G401 (cell line): Measurements from ENCODE around the gene GRK2. TPM values are rescaled to one million over a fixed set of nuclear protein-coding genes. Genes with fewer than 3 reads are reported as not detected.

ENCODE experiments used
- DNase-seq: peaks from one replicate; pipeline ENCODE4 v3.0.0-alpha.2; 2015; ENCODE audit warnings: low spot score
- in situ Hi-C: cut with HindIII; loops from 2 replicates; pipeline ENCODE4 v1.10.0; 2016; ENCODE audit warnings: low sequenced_read_pairs, mixed read lengths
- total RNA-seq: library from RNA; depleted of rRNA; stranded (reverse); fragments of >200 nt; shearing (Covaris generic); gene quantifications from 2 replicates; pipeline ENCODE4 v1.2.3, GENCODE V29; 2014

The GRK2 gene
- total RNA-seq, 1 experiment from 2014 or later, result 48.8 TPM

DNA sequence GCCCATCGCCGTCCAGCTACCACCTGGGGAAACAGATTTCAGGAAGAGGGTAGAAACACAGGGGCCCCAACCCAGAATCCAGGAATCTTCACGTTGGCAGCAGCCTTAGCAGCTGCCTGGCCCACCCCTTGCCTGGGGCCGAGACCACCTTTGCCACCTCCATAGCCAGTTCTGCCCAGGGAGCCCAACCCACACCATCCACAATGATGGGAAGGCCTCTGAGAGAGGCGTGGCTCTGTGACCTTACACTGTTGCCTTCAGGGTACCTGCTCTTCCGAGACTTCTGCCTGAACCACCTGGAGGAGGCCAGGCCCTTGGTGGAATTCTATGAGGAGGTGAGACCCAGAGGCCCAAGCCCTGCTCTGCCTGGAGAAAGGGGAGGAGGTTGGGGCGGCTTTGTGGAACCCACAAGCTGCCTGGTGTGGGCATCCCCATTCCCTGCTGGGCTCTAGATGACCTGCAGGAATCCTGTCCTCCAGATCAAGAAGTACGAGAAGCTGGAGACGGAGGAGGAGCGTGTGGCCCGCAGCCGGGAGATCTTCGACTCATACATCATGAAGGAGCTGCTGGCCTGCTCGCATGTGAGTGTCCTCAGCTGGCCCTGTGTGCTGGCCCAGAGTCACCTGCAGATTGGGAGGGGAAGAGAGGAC lies 12.8 kb downstream of the GRK2 start:
- in situ Hi-C loops, result no loop called here
- no peak for DNase-seq

DNA sequence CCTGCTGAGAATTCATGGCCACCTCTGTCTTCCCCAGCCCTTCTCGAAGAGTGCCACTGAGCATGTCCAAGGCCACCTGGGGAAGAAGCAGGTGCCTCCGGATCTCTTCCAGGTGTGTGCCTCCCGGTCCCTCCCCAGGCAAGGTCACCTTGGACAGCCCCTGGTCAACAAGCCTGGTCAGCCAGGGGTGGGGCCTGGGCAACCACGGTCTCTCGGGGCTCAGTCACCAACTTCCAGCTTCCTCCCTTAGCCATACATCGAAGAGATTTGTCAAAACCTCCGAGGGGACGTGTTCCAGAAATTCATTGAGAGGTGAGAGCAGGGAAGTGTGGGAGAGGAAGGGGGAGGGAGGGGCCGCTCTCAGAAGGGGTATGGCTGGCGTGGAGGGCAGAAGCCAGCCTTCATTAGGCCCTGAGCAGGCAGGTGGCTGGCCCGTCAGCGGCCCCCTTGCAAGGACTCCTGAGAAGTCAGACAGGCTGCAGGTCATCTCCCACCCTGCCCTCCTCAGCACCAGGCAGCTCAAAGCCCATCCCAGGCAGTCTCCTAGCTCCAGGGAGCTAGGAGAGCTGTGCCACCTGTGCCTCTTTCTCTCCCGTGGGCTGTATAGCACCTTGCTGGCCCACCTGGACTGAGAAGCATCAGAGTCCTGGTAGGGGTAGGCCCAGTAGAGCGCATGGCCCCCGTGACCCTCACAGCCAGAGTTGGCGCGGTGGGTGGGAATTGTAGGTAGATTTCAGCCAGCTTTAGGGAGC lies 13.5 kb downstream of the GRK2 start:
- in situ Hi-C loops, result no loop called here
- no peak for DNase-seq

DNA sequence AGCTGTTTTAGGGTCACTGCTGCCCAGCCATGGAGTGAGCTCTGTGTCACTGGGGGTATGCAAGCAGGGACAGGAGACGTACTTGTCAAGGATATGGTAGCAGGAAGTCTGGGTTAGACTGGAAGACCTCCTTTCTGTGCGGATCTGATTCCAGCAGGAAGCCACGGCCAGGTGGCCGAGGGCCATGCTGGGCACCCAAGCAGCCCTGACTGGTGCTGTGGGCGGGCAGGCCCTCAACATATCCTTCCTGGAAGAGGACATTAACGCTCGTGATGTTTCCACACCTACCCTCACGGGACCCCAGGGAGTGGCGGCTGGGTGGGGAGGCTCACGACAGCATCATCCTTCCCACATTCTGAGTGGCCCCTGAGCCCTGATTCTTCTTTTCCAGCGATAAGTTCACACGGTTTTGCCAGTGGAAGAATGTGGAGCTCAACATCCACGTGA lies 14.1 kb downstream of the GRK2 start:
- in situ Hi-C loops, result no loop called here
- DNase-seq, result no peak

DNA sequence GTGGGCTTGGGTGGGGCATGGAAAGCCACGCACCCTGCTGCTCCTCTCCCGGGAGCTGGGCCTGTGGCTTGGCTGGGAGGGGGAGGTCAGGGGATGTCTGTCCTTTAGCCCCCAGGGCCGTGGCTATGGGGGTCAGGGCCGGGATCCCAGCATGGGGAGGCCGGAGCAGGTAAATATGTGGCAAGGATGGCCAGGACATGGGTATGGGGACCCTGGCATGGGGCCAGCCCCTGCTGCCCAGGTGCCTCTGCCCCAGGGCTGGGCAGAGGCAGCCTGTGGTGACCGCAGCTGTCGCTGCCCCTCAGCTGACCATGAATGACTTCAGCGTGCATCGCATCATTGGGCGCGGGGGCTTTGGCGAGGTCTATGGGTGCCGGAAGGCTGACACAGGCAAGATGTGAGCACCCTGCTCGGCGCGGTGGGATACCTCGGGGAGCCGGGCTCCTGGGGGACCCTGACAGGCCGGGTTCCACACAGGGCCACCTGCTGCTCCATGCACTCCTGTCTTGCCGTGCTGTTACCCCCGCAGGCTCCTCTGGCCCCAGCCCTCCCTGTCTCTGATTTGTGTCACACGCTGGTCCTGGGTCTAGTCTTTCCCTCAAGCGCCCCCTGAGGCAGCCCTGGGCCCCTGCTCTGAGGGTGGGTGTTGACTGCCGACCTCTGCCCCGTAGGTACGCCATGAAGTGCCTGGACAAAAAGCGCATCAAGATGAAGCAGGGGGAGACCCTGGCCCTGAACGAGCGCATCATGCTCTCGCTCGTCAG lies 14.7 kb downstream of the GRK2 start:
- DNase-seq, result no peak
- in situ Hi-C loops, result no loop called here

DNA sequence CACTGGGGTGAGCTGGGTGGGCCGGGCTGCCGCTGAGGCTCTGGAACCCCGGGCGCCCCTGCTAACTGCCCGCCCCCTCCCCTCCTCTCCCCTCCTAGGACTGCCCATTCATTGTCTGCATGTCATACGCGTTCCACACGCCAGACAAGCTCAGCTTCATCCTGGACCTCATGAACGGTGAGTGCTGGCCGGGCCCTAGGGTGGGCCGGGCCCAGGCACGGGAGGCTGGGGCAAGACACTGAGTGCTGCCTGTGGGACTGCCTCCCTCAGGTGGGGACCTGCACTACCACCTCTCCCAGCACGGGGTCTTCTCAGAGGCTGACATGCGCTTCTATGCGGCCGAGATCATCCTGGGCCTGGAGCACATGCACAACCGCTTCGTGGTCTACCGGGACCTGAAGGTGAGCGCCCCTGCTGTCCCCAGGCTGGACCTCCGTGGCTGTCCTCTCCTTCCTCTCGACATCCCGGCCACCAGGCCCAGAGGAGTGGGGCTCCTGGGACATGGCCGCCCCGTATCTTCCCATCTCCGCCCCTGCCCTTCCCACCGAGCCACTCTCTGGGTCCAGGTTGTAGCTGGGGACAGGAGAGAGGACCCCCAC lies 15.4 kb downstream of the GRK2 start:
- no peak for DNase-seq
- in situ Hi-C loops, result no loop called here

DNA sequence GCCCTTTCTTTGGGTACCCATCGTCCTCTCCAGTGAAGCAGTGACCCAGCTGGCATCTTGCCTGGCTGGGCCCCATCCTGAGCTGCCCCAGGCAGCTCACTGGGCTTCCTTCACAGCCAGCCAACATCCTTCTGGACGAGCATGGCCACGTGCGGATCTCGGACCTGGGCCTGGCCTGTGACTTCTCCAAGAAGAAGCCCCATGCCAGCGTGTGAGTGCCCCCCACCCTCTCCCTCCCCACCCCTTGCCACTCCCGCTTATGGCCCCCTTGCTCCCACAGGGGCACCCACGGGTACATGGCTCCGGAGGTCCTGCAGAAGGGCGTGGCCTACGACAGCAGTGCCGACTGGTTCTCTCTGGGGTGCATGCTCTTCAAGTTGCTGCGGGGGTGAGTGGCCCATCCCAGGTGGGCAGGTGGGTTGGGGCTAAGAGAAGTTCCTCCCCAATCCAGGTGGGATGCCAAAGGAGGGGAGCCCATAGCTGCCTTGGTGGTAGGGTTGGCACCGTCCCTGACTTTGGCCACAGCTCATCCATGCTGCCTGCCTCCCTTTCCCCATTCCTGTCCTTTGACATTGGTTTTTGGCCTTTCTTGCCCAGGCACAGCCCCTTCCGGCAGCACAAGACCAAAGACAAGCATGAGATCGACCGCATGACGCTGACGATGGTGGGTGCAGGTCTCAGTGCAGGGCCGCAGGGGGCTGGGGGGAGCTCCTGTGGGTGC lies 16.0 kb downstream of the GRK2 start:
- DNase-seq, result no peak
- in situ Hi-C loops, result no loop called here

DNA sequence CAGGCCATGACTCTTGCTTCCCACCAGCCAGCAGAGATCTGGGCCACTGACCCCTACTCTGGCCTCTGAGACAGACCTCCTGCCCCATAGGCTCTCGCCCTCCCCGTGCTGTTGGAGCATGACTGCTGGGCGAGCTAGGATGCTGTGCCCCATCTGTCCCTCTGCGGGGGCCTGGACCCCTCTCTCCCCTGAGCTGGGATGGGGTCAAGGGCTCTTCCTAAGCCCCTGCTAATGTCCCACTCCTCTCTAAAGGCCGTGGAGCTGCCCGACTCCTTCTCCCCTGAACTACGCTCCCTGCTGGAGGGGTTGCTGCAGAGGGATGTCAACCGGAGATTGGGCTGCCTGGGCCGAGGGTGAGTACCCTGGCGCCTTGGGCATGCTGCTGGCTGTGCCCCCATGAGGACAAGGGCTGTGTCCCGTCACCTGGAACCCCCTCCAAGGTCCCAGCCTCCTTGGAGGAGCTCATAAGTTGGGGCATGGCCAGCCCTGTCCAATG lies 16.7 kb downstream of the GRK2 start:
- DNase-seq, result no peak
- in situ Hi-C loops, result no loop called here

DNA sequence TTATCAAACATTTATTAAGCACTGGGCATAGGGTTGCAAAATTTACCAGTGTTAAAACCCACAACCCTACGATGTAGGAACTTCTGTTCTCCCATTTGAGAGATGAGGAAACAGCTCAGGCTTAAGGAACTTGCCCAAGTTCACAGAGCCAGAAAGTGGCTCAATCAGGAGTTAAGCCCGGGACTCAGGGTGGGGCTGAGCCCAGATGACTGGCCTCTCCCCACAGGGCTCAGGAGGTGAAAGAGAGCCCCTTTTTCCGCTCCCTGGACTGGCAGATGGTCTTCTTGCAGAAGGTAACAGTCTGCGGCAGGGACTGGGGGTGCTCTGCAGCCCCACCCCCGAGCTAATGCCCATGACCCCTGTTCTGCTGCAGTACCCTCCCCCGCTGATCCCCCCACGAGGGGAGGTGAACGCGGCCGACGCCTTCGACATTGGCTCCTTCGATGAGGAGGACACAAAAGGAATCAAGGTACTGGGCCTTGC lies 17.2 kb downstream of the GRK2 start:
- in situ Hi-C loops, result no loop called here
- no peak for DNase-seq

DNA sequence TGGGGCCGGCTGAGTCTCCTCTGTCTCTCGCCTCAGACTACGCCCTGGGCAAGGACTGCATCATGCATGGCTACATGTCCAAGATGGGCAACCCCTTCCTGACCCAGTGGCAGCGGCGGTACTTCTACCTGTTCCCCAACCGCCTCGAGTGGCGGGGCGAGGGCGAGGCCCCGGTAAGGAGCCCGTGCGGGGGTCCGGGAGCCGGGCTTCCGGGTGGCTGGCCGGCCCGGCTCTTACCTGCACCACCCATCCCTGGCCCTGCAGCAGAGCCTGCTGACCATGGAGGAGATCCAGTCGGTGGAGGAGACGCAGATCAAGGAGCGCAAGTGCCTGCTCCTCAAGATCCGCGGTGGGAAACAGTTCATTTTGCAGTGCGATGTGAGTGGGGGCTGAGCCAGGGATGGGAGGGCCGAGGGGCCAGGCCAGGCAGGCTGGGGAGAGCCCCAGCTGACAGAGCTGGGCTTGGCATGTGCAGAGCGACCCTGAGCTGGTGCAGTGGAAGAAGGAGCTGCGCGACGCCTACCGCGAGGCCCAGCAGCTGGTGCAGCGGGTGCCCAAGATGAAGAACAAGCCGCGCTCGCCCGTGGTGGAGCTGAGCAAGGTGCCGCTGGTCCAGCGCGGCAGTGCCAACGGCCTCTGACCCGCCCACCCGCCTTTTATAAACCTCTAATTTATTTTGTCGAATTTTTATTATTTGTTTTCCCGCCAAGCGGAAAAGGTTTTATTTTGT lies 18.7 kb downstream of the GRK2 start:
- in situ Hi-C loops, result no loop called here
- no peak for DNase-seq

DNA sequence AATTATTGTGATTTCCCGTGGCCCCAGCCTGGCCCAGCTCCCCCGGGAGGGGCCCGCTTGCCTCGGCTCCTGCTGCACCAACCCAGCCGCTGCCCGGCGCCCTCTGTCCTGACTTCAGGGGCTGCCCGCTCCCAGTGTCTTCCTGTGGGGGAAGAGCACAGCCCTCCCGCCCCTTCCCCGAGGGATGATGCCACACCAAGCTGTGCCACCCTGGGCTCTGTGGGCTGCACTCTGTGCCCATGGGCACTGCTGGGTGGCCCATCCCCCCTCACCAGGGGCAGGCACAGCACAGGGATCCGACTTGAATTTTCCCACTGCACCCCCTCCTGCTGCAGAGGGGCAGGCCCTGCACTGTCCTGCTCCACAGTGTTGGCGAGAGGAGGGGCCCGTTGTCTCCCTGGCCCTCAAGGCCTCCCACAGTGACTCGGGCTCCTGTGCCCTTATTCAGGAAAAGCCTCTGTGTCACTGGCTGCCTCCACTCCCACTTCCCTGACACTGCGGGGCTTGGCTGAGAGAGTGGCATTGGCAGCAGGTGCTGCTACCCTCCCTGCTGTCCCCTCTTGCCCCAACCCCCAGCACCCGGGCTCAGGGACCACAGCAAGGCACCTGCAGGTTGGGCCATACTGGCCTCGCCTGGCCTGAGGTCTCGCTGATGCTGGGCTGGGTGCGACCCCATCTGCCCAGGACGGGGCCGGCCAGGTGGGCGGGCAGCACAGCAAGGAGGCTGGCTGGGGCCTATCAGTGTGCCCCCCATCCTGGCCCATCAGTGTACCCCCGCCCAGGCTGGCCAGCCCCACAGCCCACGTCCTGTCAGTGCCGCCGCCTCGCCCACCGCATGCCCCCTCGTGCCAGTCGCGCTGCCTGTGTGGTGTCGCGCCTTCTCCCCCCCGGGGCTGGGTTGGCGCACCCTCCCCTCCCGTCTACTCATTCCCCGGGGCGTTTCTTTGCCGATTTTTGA lies 19.5 kb downstream of the GRK2 start:
- in situ Hi-C loops, result no loop called here
- no peak for DNase-seq

DNA sequence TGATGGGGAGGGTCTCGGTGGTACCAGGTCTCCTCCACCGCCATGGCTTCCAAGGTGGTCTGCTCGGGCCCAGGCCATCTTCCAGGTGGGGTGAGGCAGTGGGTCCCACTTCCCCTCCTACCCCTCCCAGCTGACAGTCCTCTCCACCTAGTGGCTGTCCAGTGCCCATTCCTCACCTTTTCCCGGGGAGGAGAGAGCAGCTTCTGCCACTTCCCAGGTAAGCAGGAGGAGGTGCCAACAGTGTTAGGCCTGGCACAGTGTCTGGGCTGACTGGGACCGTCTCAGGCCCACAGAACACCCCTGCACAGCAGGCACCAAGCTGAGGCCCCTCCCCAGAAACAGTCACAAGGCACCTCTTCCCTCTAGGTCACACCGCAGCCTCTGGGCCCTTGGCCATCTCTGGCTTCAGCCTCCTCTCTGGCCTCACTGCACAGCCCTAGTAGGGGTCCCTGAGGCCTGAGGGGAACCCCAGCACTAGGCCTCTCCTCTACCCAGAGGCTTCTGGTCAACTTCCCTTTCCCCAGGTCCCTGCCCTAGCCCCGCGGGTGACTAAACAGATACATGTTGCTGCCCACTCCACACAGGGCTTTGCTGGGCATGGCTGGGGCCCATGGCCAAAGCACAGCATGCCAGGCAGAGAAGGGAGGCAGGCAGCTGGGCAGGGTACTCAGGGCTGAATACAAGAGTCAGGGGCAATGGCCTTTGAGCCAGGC lies 20.5 kb downstream of the GRK2 start:
- in situ Hi-C loops, result no loop called here
- no peak for DNase-seq

DNA sequence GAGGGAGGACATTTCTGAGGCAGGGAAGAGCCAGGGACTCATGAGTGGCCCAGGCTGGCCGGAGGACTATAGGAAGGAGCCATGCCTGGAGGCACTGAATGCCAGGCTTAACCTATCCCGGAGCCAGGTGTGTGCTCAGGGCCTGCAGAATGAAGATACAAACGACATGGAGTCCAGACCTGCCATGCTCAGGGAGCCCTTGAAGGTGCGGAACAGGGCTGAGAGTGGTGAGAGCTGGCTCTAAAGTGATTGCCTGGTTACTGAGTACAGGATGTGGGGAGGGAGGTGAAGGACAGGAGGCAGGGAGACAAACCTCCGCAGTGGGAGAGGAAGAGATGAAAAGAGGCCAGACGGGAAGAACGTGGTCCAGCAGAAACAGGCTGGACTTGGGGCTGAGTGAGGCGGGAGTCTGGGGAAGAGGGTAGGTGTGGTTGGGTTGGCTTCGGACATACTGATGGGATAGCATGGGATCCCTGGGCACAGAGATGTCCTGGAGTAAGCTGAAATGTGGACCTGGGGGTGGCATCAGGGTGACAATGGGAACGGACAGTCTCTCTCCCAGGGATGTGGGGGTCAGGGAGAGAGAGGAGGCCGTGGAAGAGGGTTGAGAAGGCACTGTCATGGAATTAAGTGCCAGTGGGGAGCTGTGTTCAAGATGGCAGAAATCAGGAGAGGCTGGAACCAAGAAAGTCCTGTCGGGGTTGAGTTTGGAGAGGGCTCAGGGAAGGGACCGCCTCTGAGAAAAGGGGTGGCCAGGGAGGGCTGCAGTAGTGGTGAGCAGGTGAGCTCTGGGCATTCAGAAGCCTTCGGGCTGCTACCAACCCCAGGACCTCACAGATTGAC lies 21.3 kb downstream of the GRK2 start:
- in situ Hi-C loops, result no loop called here

DNA sequence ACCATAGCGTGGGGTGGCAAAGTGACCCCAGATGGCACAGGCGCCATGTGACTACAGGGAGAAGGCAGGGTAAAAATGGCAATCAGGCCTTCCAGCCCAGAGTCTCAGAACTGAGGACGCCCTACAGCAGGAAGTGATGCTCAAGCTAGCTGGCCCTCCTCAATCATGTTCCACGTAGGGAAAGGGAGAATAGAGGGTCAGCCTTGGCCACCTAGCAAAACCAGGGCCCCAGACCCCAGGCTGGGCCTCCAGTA lies 21.9 kb downstream of the GRK2 start:
- in situ Hi-C loops, result no loop called here
- no peak for DNase-seq

More for the DNA sequence above, 21.3 kb downstream of the GRK2 start:
- no peak for DNase-seq

DNA sequence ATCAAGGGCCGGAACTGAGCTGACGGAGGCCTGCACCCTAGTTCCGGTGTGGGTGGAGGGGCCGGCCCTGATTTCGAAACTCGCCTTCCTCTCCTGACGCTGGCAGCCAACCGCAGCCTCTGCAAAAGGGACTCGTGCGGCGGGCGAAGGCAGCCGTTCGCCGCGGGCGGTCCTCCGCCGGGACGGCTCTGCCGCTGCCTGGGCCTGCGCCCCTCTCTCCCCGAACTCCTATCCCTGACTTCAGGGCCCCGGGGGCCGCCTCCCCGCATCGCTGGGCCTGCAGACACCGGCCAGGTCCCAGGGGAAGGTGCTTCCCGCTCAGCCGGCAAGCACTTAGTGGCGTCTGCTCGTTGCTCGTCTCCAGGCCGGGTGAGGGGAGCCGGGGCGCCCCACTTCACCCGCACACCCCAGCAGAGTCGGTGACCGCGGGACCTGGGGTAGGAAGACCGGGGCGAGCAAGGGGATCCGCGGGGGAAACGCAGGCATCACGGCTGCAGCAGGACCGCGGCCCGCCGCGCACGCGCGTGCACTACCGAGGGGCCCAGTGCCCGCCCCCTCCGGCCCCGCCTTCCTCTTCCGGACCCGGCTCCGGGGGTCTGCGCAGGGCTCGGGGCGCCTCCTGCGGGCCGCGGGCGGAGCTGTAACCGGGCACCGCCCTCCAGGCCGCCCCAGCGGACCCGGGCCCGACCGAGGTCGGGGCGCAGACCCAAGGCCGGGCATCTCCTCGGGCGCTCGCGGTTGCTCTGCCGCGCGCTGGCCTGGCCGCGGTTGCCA lies 22.4 kb downstream of the GRK2 start:
- in situ Hi-C loops, result no loop called here
- peak; percentile 75 for DNase-seq

DNA sequence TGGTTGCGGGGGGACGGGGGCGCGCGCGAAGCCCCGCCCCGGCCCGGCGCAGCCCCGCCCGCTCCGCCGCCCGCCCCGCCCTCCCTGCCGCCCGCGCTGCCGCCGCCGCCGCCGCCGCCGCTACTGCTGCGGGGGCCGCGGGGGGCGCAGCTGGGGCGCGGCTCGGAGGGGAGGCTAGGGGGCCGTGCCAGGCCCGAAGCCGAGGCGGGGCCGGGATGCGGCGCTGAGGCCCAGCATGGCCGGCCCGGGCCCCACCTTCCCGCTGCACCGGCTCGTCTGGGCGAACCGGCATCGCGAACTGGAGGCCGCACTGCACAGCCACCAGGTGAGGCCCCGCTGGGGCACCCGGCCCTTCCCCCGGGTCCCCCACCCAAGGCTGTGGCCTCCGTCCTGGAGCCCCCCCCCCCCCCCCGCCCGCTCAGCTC lies 23.0 kb downstream of the GRK2 start, which contains the start of gene ANKRD13D:
Gene ANKRD13D, plus strand, starts transcription at position 78 of the 425 bp plus-strand sequence. Its CDS starts 158 bp downstream, at position 236.
- in situ Hi-C loops, result no loop called here
- DNase-seq, result no peak
